NT2/D1 (cell line): Measurements from ENCODE around the gene RRAS.
A peak's percentile ranks its signal among the peaks of the same experiment; 100 is the strongest.

Experiments used
- DNase-seq: peaks from one replicate; pipeline ENCODE4 v3.0.0-alpha.2; 2011; ENCODE audit warnings: low read depth, low spot score
- H3K27me3 ChIP-seq: 2 replicates; pipeline ENCODE4 v1.6.0; 2011; ENCODE audit warnings: mild to moderate bottlenecking; ENCODE audit not compliant: insufficient read length, insufficient read depth
- H3K36me3 ChIP-seq: 2 replicates; pipeline ENCODE4 v1.6.1; 2011; ENCODE audit warnings: mild to moderate bottlenecking, low read length, mixed read lengths; ENCODE audit not compliant: insufficient read depth, insufficient read length
- H3K4me1 ChIP-seq: 2 replicates; pipeline ENCODE4 v1.5.1; 2011; ENCODE audit not compliant: insufficient read depth, insufficient read length
- H3K4me3 ChIP-seq: 2 replicates; pipeline ENCODE4 v1.5.1; 2011; ENCODE audit warnings: low read depth; ENCODE audit not compliant: insufficient read length
- H3K9ac ChIP-seq: 2 replicates; pipeline ENCODE4 v1.6.0; 2011; ENCODE audit warnings: low read depth; ENCODE audit not compliant: insufficient read length
- H3K9me3 ChIP-seq: 2 replicates; pipeline ENCODE4 v1.5.1; 2011; ENCODE audit warnings: mild to moderate bottlenecking, low read length; ENCODE audit not compliant: insufficient read depth
- SUZ12 ChIP-seq: IDR thresholded peaks from 2 replicates; pipeline ENCODE4 v1.6.1; 2011; ENCODE audit not compliant: insufficient read length, insufficient read depth; ENCODE audit errors: extremely low read depth
- YY1 ChIP-seq: IDR thresholded peaks from 2 replicates; pipeline ENCODE4 v1.6.1; 2011; ENCODE audit not compliant: insufficient read length, insufficient read depth
- ZNF274 ChIP-seq: IDR thresholded peaks from 2 replicates; pipeline ENCODE4 v1.6.1; 2011; ENCODE audit warnings: mild to moderate bottlenecking, low read depth, low read length

RRAS gene

GRCh38 chr19:49656456-49657109 is 16.6 kb upstream of the RRAS start:
- DNase-seq = no peak
- peaks cover 90% of the 10 kb centered on the region for H3K36me3 ChIP-seq
- H3K4me1 ChIP-seq = peaks cover 22% of the 10 kb centered on the region
- H3K9ac ChIP-seq = peak overlapping the region; percentile 66
- no peak overlapping the region for H3K4me3 ChIP-seq
- H3K27me3 ChIP-seq = no peaks in the 10 kb centered on the region
- no peaks in the 10 kb centered on the region; the same call in 1 of the 2 replicates for H3K9me3 ChIP-seq
- no peak for TF ChIP-seq SUZ12
- TF ChIP-seq YY1 = no peak
- TF ChIP-seq ZNF274 = no peak

DNA sequence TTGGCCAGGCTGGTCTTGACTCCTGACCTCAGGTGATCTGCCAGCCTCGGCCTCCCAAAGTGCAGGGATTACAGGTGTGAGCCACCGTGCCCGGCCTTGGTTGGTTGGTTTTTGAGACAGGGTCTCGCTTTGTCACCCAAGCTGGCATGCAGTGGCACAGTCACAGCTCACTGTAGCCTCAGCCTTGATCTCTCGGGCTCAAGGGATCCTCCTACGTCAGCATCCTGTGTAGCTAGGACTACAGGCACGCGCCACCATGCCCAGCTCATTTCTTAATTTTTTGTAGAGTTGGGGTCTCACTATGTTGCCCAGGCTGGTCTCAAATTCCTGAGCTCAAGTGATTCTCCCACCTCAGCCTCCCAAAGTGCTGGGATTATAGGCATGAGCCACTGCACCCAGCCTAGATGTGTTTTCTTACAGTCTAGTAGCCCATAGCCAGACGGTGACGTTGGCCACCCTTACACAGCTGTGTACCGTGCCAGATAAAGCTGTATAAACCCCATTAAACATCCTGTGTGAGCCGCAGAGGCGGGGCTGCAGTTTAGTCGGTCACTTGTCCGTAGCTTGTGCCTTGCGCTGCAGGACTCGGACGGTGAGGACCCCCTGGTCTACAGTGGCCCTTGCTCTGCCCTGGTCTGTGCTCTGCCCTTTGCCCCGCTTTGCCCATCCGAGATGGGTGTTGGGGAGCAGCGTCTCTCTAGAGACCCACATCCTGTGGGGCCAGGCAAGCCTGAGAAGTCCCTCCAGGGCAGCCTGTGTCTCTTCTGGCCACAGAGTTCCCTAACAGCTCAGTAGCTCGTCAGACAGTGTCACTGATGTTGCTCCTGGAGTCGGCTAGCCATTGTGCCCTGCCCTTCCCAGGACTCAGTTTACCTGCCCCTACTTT is 15.9 kb upstream of the RRAS start:
- Histone ChIP-seq H3K9ac (peak overlapping the region; percentile 66), H3K27me3 (no peaks in the 10 kb centered on the region), H3K9me3 (no peaks in the 10 kb centered on the region; the same call in 1 of the 2 replicates), H3K36me3 (peaks cover 91% of the 10 kb centered on the region), H3K4me1 (peaks cover 22% of the 10 kb centered on the region), H3K4me3 (no peak overlapping the region)
- no peak for TF ChIP-seq SUZ12
- TF ChIP-seq ZNF274 = no peak
- no peak for TF ChIP-seq YY1
- DNase-seq = no peak

GRCh38 chr19:49654581-49654980 is 14.6 kb upstream of the RRAS start:
- no peak overlapping the region for H3K4me3 ChIP-seq
- TF ChIP-seq ZNF274 (no peak), SUZ12 (no peak), YY1 (no peak)
- no peak overlapping the region for H3K9ac ChIP-seq
- no peaks in the 10 kb centered on the region for H3K9me3 ChIP-seq
- no peak for DNase-seq
- peaks cover 91% of the 10 kb centered on the region for H3K36me3 ChIP-seq
- no peaks in the 10 kb centered on the region for H3K27me3 ChIP-seq
- H3K4me1 ChIP-seq = peaks cover 19% of the 10 kb centered on the region

DNA sequence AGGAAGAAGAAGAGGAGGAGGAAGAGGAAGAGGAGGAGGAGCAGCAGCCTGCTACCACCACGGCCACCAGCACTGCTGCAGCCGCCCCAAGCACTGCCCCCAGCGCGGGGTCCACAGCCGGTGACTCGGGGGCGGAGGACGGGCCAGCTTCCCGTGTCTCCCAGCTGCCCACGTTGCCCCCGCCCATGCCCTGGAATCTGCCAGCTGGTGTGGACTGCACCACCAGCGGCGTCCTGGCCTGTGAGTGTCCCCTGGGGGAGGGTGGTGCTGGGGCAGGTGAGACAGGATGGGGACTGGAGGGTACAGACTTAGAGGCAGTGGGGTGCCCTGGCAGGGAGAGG is 13.5 kb upstream of the RRAS start:
- no peaks in the 10 kb centered on the region for H3K9me3 ChIP-seq
- no peak overlapping the region for H3K9ac ChIP-seq
- TF ChIP-seq ZNF274 (no peak), SUZ12 (no peak), YY1 (no peak)
- H3K36me3 ChIP-seq = peaks cover 88% of the 10 kb centered on the region
- H3K27me3 ChIP-seq = no peaks in the 10 kb centered on the region
- H3K4me1 ChIP-seq = peaks cover 17% of the 10 kb centered on the region
- no peak for DNase-seq
- no peak overlapping the region for H3K4me3 ChIP-seq

DNA sequence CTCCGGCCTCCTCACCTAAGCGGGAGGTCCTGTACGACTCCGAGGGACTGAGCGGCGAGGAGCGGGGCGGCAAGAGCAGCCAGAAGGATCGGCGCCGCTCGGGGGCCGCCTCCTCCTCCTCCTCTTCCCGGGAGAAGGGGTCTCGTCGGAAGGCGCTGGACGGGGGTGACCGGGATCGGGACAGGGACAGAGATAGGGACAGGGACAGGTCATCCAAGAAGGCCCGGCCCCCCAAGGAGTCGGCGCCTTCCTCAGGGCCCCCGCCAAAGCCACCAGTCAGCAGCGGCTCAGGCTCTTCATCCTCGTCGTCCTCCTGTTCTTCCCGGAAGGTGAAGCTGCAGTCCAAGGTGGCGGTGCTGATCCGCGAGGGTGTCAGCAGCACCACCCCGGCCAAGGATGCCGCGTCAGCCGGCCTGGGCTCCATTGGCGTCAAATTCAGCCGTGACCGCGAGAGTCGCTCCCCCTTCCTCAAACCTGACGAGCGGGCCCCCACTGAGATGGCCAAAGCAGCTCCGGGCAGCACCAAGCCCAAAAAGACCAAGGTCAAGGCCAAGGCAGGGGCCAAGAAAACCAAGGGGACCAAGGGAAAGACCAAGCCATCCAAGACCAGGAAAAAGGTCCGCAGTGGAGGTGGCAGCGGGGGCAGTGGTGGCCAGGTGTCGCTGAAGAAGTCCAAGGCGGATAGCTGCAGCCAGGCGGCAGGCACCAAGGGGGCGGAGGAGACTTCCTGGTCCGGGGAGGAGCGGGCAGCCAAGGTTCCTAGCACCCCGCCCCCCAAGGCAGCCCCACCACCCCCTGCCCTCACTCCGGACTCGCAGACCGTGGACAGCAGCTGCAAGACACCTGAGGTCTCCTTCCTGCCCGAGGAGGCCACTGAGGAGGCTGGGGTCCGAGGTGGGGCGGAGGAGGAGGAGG is 12.9 kb upstream of the RRAS start:
- Histone ChIP-seq H3K4me1 (peaks cover 16% of the 10 kb centered on the region), H3K4me3 (no peak overlapping the region), H3K36me3 (peaks cover 85% of the 10 kb centered on the region), H3K9me3 (no peaks in the 10 kb centered on the region), H3K27me3 (no peaks in the 10 kb centered on the region), H3K9ac (no peak overlapping the region)
- no peak for DNase-seq
- TF ChIP-seq ZNF274 (no peak), YY1 (no peak), SUZ12 (no peak)

- H3K4me1 ChIP-seq = peaks cover 10% of the 10 kb centered on the region
- no peak overlapping the region for H3K4me3 ChIP-seq
- DNase-seq = no peak
- TF ChIP-seq ZNF274 = no peak
- TF ChIP-seq SUZ12 = no peak
- no peak for TF ChIP-seq YY1
- H3K9ac ChIP-seq = no peak overlapping the region
- H3K36me3 ChIP-seq = peaks cover 84% of the 10 kb centered on the region
- no peaks in the 10 kb centered on the region for H3K9me3 ChIP-seq
- H3K27me3 ChIP-seq = no peaks in the 10 kb centered on the region
Observed at GRCh38 chr19:49651820-49652550, 12.0 kb upstream of the RRAS start.
